ENCODE data around the gene CCKAR. TPM values are rescaled to one million over a fixed set of nuclear protein-coding genes. Genes with fewer than 3 reads are reported as not detected.

Gene CCKAR
- total and polyA plus RNA-seq, 10 of the 15 experiments (the other 5 are each of a cell fraction or from before 2014, with no cell fraction given), result not detected

DNA sequence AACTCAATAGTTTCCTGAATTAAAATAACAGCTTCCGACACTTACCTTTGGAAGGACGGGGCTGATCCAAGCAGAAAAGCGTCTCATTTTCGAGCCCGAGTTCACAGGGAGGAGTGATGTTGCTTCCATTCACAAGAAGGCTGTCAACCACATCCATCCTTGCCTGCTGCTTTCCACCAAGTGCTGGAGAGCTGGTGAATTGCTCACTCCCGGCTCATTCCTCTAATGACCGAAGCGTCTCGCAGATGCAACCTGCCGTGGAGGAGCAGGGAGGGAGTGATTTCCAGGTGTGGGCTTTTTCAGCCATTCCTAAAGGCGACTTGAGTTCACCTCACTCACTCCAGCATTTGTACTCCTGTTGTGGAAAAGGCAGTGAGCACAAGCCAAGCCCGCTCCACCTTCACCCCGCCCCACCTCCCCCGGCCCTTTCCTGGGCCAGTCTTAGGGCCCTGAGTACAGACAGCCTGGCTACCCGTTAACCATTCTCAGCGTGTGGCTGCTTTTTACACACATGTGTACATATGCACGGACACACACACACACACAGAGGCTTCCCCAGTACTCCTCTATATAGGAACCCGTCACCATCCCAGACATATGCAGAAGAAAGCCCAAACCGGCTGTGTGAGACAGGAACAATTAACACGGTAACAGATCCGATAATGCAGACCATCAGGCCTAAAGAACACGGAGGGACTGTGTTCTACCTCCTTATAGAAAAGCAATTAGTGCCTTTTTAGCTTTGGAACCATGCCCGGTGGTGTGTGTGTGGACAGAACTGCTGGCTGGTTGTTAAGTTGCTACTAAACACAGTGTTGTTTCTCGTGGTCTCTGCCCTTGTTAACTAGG lies at the start of gene CCKAR (continued):
- no peak for TF ChIP-seq CUX1 (IDR thresholded peaks at IDR 0.05; ENCODE audit: insufficient replicate concordance, low read depth, low read length)
- no peak for TF ChIP-seq NFYB (IDR thresholded peaks at IDR 0.05; ENCODE audit: insufficient read depth, low read depth, low read length)
- no peak for TF ChIP-seq YY1 (IDR thresholded peaks at IDR 0.05; ENCODE audit: low read depth, low read length)

DNA sequence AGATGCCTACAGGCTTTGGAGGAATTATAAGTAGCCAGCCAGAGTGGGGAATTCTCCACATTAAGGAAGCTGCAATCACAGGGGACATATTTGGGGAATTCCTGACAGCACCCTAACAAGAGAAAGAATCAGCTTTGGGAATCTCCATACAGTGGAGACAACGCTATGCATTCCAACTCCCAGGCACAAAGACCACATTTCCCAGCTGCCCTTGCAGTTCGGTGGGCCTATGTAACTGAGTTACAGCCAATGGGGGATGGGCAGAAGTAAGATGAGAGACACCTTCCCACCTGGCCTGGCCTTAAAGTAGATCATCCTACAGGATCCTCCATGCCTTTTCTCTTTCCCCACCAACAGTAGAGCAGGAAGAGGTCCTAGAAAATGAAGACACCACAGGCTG lies 43.4 kb upstream of the CCKAR start:
- no peak overlapping the region for H2AFZ ChIP-seq (ENCODE audit: control insufficient read depth, low read depth, low read length)
- no peak for FAIRE-seq
- H3K4me1 ChIP-seq (ENCODE audit: control insufficient read depth, insufficient read depth, low read length), result no peaks in the 10 kb centered on the region
- no peak for DNase-seq (ENCODE audit: low read depth, low spot score)
- no peak overlapping the region for H3K9ac ChIP-seq (ENCODE audit: control insufficient read depth, insufficient read depth, low read length)
- WGBS (ENCODE audit: insufficient coverage, insufficient replicate concordance, low lambda C conversion rate, missing lambda C conversion rate), result 17% methylated on average over 2 of the region's 2 CpGs
- SMC1A ChIA-PET (ENCODE audit: uncharacterized antibody, unreplicated experiment), result no interaction called here
- no peaks in the 10 kb centered on the region for H3K27me3 ChIP-seq (replicated peaks in 1 of 2; ENCODE audit: control insufficient read depth in 2 of 2, insufficient read depth in 2 of 2, low read length in 1 of 2)
- ATAC-seq, result no peak
- no peak overlapping the region for H3K27ac ChIP-seq (ENCODE audit: control insufficient read depth, insufficient read depth)
- TF ChIP-seq CREM (IDR thresholded peaks at IDR 0.05; ENCODE audit: low read depth) (no peak), PAX8 (IDR thresholded peaks at IDR 0.05) (no peak), ZBTB40 (IDR thresholded peaks at IDR 0.05; ENCODE audit: borderline replicate concordance) (no peak), MEF2B (IDR thresholded peaks at IDR 0.05; ENCODE audit: partially characterized antibody, poor library complexity, severe bottlenecking) (no peak), SREBF1 (IDR thresholded peaks at IDR 0.05; ENCODE audit: low read length) (no peak), ZNF207 (IDR thresholded peaks at IDR 0.05; ENCODE audit: borderline replicate concordance) (no peak)
- TF ChIP-seq, protein P1, sequence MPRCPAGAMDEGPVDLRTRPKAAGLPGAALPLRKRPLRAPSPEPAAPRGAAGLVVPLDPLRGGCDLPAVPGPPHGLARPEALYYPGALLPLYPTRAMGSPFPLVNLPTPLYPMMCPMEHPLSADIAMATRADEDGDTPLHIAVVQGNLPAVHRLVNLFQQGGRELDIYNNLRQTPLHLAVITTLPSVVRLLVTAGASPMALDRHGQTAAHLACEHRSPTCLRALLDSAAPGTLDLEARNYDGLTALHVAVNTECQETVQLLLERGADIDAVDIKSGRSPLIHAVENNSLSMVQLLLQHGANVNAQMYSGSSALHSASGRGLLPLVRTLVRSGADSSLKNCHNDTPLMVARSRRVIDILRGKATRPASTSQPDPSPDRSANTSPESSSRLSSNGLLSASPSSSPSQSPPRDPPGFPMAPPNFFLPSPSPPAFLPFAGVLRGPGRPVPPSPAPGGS (IDR thresholded peaks at IDR 0.05; ENCODE audit: borderline replicate concordance, insufficient read depth, low read depth, low read length, poor library complexity, severe bottlenecking), result no peak
- H3K9me3 ChIP-seq (replicated peaks; ENCODE audit: control insufficient read depth, insufficient read depth, low read length), result no peaks in the 10 kb centered on the region
- POLR2A ChIA-PET, result no interaction called here
- no peaks in the 10 kb centered on the region for H3K36me3 ChIP-seq (ENCODE audit: control insufficient read depth in 2 of 2, insufficient read depth in 2 of 2, low read length in 1 of 2)
- BruUV-seq (replicated peaks), result no TSS peak
- CTCF ChIA-PET, result no interaction called here
- in situ Hi-C loops (cut with MboI), result no loop called here
- no peak overlapping the region for H3K4me3 ChIP-seq
- RAD21 ChIA-PET (ENCODE audit: unreplicated experiment), result no interaction called here
- intact Hi-C loops (cut with micrococcal nuclease; ENCODE audit: unreplicated experiment), result no loop called here
- no peak overlapping the region for H3K4me2 ChIP-seq (ENCODE audit: control insufficient read depth, insufficient read depth)
- H3K79me2 ChIP-seq (ENCODE audit: control insufficient read depth, insufficient read depth, low read length), result no peaks in the 10 kb centered on the region
- H4K20me1 ChIP-seq (ENCODE audit: control insufficient read depth, insufficient read depth), result no peaks in the 10 kb centered on the region

All from GM12878 (cell line).